AG09319 (cell line): ENCODE measurements around the gene RNF212B.

Source experiments
- DNase-seq: peaks from one replicate; pipeline ENCODE4 v3.0.0-alpha.2; 2010; ENCODE audit warnings: low read depth; ENCODE audit errors: extremely low read depth
- TF ChIP-seq, protein P1 (sequence below): IDR thresholded peaks from 2 replicates; pipeline ENCODE4 v1.5.1; 2011; ENCODE audit warnings: low read depth, mild to moderate bottlenecking, inconsistent platforms, low read length, moderate library complexity

RNF212B gene

DNA sequence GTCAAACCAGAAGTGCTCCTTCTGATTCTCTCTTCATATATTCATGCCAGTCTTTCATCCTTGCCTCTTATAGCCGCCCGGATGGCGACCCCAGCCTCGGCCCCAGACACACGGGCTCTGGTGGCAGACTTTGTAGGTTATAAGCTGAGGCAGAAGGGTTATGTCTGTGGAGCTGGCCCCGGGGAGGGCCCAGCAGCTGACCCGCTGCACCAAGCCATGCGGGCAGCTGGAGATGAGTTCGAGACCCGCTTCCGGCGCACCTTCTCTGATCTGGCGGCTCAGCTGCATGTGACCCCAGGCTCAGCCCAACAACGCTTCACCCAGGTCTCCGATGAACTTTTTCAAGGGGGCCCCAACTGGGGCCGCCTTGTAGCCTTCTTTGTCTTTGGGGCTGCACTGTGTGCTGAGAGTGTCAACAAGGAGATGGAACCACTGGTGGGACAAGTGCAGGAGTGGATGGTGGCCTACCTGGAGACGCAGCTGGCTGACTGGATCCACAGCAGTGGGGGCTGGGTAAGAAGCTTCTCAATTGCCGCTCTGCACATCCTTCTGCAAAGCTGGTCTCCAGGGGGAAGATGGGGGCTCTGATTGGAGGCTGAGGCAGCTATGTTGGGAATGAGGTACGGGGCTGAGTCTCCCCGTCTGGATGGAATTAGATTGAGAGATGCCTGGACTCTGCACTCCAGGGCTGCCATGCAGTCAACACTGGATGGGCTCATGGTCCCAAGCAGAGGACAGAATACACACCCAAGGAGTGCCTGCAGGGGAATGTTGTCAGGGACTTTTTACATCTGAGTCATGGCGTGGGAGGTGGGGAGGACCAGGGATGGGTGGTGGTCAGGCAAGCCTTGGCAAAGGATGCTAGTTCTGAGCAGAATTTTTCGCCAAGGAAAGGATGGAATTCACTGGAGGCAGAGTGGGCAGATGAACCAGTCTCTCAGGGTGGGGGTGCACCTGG is 70.2 kb downstream of the RNF212B start:
- no peak for DNase-seq
- TF ChIP-seq, protein P1, sequence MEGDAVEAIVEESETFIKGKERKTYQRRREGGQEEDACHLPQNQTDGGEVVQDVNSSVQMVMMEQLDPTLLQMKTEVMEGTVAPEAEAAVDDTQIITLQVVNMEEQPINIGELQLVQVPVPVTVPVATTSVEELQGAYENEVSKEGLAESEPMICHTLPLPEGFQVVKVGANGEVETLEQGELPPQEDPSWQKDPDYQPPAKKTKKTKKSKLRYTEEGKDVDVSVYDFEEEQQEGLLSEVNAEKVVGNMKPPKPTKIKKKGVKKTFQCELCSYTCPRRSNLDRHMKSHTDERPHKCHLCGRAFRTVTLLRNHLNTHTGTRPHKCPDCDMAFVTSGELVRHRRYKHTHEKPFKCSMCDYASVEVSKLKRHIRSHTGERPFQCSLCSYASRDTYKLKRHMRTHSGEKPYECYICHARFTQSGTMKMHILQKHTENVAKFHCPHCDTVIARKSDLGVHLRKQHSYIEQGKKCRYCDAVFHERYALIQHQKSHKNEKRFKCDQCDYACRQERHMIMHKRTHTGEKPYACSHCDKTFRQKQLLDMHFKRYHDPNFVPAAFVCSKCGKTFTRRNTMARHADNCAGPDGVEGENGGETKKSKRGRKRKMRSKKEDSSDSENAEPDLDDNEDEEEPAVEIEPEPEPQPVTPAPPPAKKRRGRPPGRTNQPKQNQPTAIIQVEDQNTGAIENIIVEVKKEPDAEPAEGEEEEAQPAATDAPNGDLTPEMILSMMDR, result no peak

DNA sequence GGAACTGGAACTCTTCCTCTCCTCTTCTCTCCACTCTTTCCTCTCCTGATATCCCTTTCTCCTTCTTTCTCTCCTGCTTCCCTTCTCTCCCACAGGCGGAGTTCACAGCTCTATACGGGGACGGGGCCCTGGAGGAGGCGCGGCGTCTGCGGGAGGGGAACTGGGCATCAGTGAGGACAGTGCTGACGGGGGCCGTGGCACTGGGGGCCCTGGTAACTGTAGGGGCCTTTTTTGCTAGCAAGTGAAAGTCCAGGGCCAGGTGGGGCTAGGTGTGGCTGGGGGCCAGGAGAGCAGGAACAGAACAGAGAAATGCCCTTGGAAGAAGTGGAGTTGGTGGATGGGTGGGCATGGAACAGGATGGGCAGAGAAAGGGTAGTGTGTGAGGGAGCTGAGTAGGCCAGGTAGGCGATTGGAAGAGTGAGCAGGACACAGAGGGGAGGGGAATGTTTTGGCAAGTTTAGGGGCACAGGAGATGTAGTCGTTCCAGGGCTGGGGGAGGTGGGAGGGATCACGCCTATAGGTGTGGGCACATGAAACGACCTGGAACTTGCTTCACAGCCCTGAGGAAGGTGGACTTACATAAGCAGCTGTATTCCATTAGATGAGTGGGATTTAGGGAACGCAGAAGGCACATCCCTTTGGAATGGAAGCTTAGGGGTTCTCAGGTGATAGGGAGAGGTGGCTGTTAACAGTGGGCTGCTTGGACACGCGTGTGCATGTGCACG is 71.1 kb downstream of the RNF212B start:
- TF ChIP-seq, protein P1, result no peak
- no peak for DNase-seq

DNA sequence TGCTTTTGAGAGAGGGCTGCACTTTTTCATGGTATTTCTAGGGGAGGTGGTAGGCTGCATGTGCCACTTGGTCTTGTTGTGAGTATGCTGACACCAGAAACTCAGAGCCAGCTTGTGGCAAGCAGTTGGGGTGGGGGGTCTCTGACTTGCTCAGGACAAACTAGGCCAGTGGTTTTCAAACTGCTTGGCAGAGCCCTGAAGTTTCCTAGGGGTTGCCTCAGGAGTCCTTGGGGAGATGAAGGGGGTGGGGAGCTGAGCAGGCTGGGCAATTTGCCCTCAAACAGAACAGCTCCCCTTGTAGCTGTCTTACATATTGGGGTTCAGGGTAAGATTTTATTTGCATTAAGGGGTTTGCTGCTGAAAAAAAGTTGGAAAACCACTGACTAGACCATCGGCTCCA is 72.8 kb downstream of the RNF212B start:
- TF ChIP-seq, protein P1, result no peak
- no peak for DNase-seq

DNA sequence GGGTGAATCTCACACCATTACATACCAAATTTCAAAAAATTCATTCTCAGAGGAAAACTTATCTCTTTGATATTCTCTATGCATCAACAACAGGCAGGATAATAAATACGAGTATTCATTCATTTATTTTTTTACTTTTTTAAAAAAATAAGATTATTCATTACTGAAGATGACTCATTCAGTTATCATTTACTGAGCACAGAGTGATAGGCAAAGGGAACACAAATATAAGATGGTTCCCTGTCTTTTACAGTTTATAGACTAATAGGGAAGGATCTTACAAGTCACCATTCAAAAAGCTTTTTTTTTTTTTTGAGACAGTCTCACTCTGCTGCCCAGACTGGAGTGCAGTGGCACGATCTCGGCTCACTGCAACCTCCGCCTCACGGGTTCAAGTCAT is 78.6 kb downstream of the RNF212B start:
- TF ChIP-seq, protein P1, result no peak
- DNase-seq, result no peak

DNA sequence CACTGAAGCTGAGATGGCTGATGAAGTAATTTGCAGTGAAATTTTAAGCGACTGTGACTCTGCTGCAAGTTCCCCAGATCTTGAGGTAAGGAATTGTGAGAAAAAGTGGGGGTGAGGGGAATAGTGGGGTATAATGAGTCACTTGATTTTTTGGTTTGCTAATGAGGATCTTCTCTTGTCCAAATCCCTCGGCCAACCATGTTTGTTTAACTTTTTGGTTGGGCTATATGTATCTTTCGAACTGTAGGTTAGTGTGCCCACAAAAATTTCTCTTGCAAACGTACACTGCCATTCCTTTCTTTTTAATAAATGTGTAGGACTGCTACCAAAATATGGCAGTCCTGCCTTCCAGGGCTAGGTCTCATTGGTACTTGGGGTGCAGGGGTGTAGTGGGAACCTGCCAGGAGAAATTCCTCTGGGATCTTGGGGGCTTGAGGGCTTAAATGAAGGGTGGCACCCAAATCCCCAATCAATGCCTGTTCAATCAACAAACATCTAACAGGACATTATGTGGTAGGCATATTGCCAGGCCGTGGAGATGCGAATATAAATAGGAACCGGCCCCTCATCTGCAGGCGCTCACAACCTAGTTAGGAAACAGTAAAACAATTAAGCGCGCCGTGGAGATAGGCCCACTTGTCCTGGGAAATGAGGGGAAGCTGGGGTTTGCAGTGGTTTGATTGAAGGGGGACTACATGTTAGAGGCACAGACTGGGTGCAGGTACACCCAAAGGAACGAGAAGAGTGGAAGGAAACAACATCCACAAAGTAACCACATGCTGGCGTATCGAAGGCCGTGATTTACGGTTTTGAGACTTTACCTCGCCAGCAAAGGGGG is 82.2 kb downstream of the RNF212B start:
- TF ChIP-seq, protein P1, result no peak
- no peak for DNase-seq

DNA sequence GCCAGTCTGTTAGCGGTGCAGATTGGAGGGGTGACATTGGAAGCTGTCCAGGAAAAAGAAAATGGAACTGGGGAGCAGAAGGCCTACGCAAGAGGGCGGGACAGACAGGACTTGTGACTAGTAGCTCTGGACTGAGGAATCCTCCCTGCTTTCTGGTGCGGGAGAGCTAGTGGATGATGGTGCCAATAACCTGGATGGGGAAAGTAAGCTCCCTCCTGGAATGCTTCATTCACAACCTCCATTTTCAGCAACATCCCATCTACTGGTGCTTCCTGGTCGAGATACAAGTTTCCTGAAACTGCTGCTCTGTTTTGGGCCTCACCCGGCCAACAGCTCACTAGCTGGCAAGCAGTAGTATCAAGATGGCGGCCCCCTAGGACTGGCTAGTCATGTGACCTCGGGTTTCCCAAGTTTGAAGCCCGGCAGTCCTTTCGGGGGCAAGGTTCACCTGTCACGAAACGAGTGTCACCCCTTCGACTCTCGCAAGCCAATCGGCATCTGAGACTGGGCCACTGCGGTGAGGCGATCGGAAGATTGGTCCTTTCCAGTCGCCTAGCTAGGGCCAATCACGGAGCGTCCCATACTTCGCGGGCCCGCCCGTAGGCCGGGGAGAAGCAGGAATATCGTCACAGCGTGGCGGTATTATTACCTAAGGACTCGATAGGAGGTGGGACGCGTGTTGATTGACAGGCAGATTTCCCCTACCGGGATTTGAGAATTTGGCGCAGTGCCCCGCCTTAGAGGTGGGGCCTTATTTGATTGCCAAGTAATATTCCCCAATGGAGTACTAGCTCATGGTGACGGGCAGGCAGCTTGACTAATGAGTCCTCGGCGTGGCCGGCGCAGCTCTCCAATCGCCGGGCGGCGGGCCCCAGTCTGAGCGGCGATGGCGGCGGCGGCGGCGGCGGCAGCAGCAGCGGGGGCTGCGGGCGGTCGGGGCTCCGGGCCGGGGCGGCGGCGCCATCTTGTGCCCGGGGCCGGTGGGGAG is 83.1 kb downstream of the RNF212B start, which contains the start of gene PABPN1:
PABPN1 (plus strand) TSS at position 874 of the 988 bp plus-strand sequence; CDS start at position 887, 13 bp downstream.
- peak; percentile 100 for DNase-seq
- TF ChIP-seq, protein P1, result no peak
